ENCODE results near the gene RPL27.
"Not testable (repeated sequence)": the region's sequence is repeated elsewhere in the genome, so short reads cannot be mapped to it uniquely, and the experiment has no call there.

RPL27 gene

GRCh38 chr17:42997984-42998938 is at the start of gene RPL27:
Gene RPL27, plus strand, starts transcription at chr17:42998419. Its CDS starts 332 bp downstream, at chr17:42998751.
- DNase-seq: peak; percentile 99

GRCh38 chr17:42950044-42950783 is 48.0 kb upstream of the RPL27 start:
- DNase-seq: no peak

DNA sequence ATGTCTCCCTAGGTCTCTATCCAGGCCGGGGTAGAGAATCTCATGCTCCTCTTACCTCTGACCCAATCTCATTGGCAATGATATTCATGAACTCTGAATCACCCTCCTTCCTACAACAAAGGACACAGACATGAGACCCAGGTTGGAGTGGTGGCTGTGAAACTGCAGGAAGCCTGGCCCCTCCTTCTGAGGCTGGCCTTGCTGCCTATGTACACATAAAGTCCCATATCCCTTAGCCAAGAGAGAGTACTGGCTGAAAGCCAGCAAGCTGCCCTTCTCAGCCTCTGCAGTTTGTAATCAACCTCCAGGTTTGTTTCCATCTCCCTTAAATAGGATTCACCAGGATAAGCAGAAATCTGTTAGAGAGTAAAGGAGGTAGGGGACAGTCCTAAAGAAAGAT is 44.5 kb upstream of the RPL27 start:
- DNase-seq: no peak

- DNase-seq: peak; percentile 84
These were observed 33.9 kb upstream of the RPL27 start, which contains the start of gene AARSD1 for GRCh38 chr17:42964161-42964932. Gene AARSD1, minus strand, starts transcription at chr17:42964454. Its CDS starts 14 bp downstream, at chr17:42964440.

DNA sequence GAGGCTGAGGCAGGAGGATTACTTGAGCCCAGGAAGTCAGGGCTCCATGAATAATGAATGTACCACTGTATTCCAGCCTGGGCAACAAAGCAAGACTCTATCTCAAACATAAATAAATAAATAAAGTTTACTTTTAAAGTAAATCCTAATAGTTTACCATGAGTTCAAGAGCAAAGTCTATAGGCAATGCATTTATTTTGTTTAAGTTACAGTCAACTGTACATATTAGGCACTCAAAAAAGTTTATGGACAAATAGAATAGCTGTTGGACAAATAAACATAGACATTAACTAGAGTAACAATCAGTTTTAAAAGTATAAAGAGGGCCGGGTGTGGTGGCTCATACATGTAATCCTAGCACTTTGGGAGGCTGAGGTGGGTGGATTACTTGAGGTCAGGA is 30.3 kb upstream of the RPL27 start:
- DNase-seq: no peak

GRCh38 chr17:42969001-42969581 is 29.1 kb upstream of the RPL27 start:
- no peak for DNase-seq

GRCh38 chr17:42971589-42971988 is 26.6 kb upstream of the RPL27 start:
- DNase-seq: no peak

DNA sequence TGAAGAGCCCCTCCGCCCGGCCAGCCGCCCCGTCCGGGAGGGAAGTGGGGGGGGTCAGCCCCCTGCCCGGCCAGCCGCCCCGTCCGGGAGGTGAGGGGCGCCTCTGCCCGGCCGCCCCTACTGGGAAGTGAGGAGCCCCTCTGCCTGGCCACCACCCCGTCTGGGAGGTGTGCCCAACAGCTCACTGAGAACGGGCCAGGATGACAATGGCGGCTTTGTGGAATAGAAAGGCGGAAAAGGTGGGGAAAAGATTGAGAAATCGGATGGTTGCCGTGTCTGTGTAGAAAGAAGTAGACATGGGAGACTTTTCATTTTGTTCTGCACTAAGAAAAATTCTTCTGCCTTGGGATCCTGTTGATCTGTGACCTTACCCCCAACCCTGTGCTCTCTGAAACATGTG is 24.9 kb upstream of the RPL27 start:
- DNase-seq: not testable (repeated sequence)

DNA sequence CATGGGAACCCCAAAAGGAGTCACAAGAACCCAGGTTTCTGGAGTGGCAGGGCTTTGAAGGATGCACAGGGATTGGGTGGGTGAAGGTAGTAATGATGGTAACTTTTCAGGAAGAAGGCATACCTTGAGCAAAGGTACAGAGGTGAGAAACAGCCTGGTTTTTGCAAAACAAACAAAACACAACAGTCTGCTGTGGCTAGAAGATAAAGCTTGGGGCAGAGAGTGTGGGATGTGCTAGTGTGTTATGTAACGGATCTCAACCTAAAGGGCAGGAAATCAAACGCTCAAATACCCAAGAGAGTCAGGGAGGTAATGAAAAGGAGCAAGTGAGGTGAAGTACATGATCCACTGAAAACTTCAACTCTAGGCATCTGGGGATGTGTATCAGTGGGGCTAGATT is 23.0 kb upstream of the RPL27 start:
- no peak for DNase-seq

GRCh38 chr17:42975701-42976100 is 22.5 kb upstream of the RPL27 start:
- not testable (repeated sequence) for DNase-seq

DNA sequence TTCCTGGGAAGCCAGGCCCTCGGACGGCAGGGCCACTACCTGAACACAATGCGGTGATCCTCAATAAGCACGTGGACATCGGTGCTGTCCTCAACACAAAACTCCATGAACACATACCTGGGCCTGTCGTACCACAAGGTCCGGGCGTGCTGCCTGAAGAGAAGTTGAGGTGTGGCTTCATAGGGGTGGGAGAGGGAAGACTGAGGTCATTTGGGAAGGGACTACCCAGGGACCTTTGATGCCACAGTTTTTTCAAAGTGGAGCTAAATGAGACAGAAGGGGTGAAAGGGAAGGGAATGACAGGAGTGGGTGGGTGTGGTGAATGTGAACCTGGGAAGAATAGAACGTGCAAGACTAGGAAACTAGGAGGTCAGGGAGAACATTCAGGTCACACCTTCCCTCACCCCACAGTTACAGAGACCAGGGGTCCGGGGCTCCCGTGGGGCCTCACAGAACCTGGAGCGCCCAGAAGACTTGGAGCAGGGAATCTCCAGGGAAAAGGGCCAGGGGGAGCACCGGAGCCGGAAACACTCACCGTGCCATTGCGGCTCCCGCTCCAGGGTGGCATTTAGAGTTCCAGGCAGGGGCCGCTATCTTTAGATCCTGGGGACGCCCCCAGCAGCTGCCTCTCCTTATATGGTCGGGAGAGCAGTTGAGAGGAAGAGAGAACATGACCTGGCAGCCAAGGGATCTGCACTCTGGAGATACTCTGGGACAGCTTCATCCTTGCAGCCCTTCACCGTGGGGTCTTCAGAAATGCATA is 18.5 kb upstream of the RPL27 start, which contains the start of gene PTGES3L:
Gene PTGES3L (minus strand): TSS at position 570 of the 763 bp plus-strand sequence. CDS start 27 bp downstream, at position 543.
- peak; percentile 66 for DNase-seq

GRCh38 chr17:42980274-42980765 is 17.9 kb upstream of the RPL27 start, which contains the start of gene RUNDC1:
Gene RUNDC1, plus strand, starts transcription at chr17:42980565. Its CDS starts 12 bp downstream, at chr17:42980577.
- DNase-seq: peak; percentile 89

- peak; percentile 11 for DNase-seq
These were observed 17.3 kb upstream of the RPL27 start for GRCh38 chr17:42980766-42981397.

- DNase-seq: no peak
These were observed 16.0 kb upstream of the RPL27 start for GRCh38 chr17:42982266-42982665.

- no peak for DNase-seq
These were observed 13.0 kb upstream of the RPL27 start for GRCh38 chr17:42985225-42985624.

- DNase-seq: no peak
These were observed 9.1 kb upstream of the RPL27 start for GRCh38 chr17:42989141-42989540.

GRCh38 chr17:42989726-42990652 is 8.2 kb upstream of the RPL27 start:
- no peak for DNase-seq

DNA sequence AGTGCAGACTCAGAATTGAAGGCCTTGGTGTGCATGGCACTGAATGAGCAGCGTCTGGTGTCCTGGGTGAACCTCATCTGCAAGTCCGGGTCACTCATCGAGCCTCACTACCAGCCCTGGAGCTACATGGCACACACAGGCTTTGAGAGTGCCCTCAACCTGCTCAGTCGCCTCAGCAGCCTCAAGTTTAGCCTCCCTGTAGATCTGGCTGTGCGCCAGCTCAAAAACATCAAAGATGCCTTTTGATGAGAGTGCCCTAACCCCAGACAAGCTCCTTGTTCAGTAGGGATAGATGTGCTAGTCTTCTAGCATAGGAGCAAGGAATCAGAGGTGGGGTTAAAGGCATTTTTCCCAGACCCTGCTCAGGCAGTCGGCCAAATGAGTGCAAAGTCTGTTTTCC is 6.7 kb upstream of the RPL27 start:
- no peak for DNase-seq

GRCh38 chr17:42992872-42993271 is 5.3 kb upstream of the RPL27 start:
- no peak for DNase-seq

- DNase-seq: not testable (repeated sequence)
These were observed 4.3 kb upstream of the RPL27 start for GRCh38 chr17:42993913-42994312.

Measured in COR-L47 (cell line).